Measurements from ENCODE around the gene C11orf98. TPM values are rescaled to one million over a fixed set of nuclear protein-coding genes. Genes with fewer than 3 reads are reported as not detected.

Gene C11orf98
- 10 to 100 TPM; 26.5 to 36.0 TPM for total RNA-seq

GRCh38 chr11:62665075-62665598, at the start of gene C11orf98, which contains the start of gene CSKMT:
C11orf98 (minus strand) TSS chr11:62665210; CDS start chr11:62665169, 41 bp downstream.
CSKMT (plus strand) TSS chr11:62665312; CDS start chr11:62665880, 568 bp downstream.

GRCh38 chr11:62707277-62707861, 42.4 kb upstream of the C11orf98 start, which contains the start of the genes BSCL2 and GNG3:
BSCL2 (minus strand) TSS chr11:62707424; CDS start chr11:62707195, 229 bp downstream.
GNG3 (plus strand) TSS chr11:62707676; CDS start chr11:62708296, 620 bp downstream.

GRCh38 chr11:62689421-62690183, 24.6 kb upstream of the C11orf98 start, which contains the start of gene LRRN4CL:
LRRN4CL (minus strand) TSS chr11:62689530; CDS start chr11:62688508, 1,022 bp downstream.

GRCh38 chr11:62678770-62679696, 14.0 kb upstream of the C11orf98 start, which contains the start of gene UBXN1:
UBXN1 (minus strand) TSS chr11:62679073; CDS start chr11:62678923, 150 bp downstream.

GRCh38 chr11:62671608-62672389, 6.8 kb upstream of the C11orf98 start, which contains the start of the genes LBHD1 and UQCC3:
LBHD1 (minus strand) TSS chr11:62672267; CDS start chr11:62670031, 2,236 bp downstream.
UQCC3 (plus strand) TSS chr11:62671673; CDS start chr11:62671746, 73 bp downstream.

GRCh38 chr11:62645946-62646824, 18.8 kb downstream of the C11orf98 start, which contains the start of gene GANAB:
GANAB (minus strand) TSS chr11:62646613; CDS start chr11:62646599, 14 bp downstream.

GRCh38 chr11:62621567-62622470, 43.2 kb downstream of the C11orf98 start, which contains the start of gene B3GAT3:
B3GAT3 (minus strand) TSS chr11:62621986; CDS start chr11:62621947, 39 bp downstream.

Small RNA genes within 50 kb of the gene (small RNA-seq; reads per million reads assigned to genes)
- 0 reads per million in 2 donors for gene SNORA57

Other genes starting within 250 kb of the C11orf98 start
- not detected for gene SCGB1A1, start 246.2 kb downstream of the C11orf98 start, total RNA-seq
- gene AHNAK, start 118.4 kb downstream of the C11orf98 start, total RNA-seq: 100 to 1,000 TPM; 261 to 266 TPM
- 100 to 1,000 TPM; 357 to 708 TPM for gene EEF1G, start 91.3 kb downstream of the C11orf98 start, total RNA-seq
- gene TUT1, start 73.7 kb downstream of the C11orf98 start, total RNA-seq: 1 to 10 TPM; 6.5 to 7.0 TPM
- 100 to 1,000 TPM; 102 to 164 TPM for gene MTA2, start 63.3 kb downstream of the C11orf98 start, total RNA-seq
- gene EML3, start 52.4 kb downstream of the C11orf98 start, total RNA-seq: 10 to 100 TPM; 15.3 to 19.3 TPM
- gene ROM1, start 52.0 kb downstream of the C11orf98 start, total RNA-seq: 1 to 10 TPM in 1 of 2 donors, under 1 TPM in 1; 1.00 to 1.0 TPM
- gene B3GAT3, start 43.2 kb downstream of the C11orf98 start, total RNA-seq: 10 to 100 TPM; 50.3 to 51.3 TPM
- gene GANAB, start 18.6 kb downstream of the C11orf98 start, total RNA-seq: 100 to 1,000 TPM; 140 to 155 TPM
- 10 to 100 TPM; 26.2 to 28.0 TPM for gene INTS5, start 11.9 kb downstream of the C11orf98 start, total RNA-seq
- gene CSKMT, start 102 bp upstream of the C11orf98 start, total RNA-seq: 1 to 10 TPM; 6.7 to 7.6 TPM
- gene UQCC3, start 6.5 kb upstream of the C11orf98 start, total RNA-seq: 1 to 10 TPM; 5.9 to 7.3 TPM
- gene LBHD1, start 7.1 kb upstream of the C11orf98 start, total RNA-seq: 1 to 10 TPM; 4.3 to 5.5 TPM
- 10 to 100 TPM; 59.2 to 83.9 TPM for gene UBXN1, start 13.9 kb upstream of the C11orf98 start, total RNA-seq
- gene LRRN4CL, start 24.3 kb upstream of the C11orf98 start, total RNA-seq: 1 to 10 TPM; 1.0 to 1.3 TPM
- 10 to 100 TPM; 70.3 to 71.9 TPM for gene BSCL2, start 42.2 kb upstream of the C11orf98 start, total RNA-seq
- not detected for gene GNG3, start 42.5 kb upstream of the C11orf98 start, total RNA-seq
- 10 to 100 TPM in 1 of 2 donors, 1 to 10 TPM in 1; 5.7 to 10.3 TPM for gene HNRNPUL2, start 62.2 kb upstream of the C11orf98 start, total RNA-seq
- gene TTC9C, start 63.3 kb upstream of the C11orf98 start, total RNA-seq: 10 to 100 TPM; 27.2 to 33.6 TPM
- gene ZBTB3, start 89.0 kb upstream of the C11orf98 start, total RNA-seq: 10 to 100 TPM in 1 of 2 donors, 1 to 10 TPM in 1; 6.3 to 14.5 TPM
- gene POLR2G, start 96.4 kb upstream of the C11orf98 start, total RNA-seq: 10 to 100 TPM; 37.9 to 72.9 TPM
- 10 to 100 TPM; 28.0 to 31.0 TPM for gene TAF6L, start 106.2 kb upstream of the C11orf98 start, total RNA-seq
- gene TMEM179B, start 122.2 kb upstream of the C11orf98 start, total RNA-seq: 10 to 100 TPM; 50.3 to 60.6 TPM
- gene TMEM223, start 126.8 kb upstream of the C11orf98 start, total RNA-seq: 10 to 100 TPM; 14.5 to 23.0 TPM
- 10 to 100 TPM; 31.7 to 32.0 TPM for gene NXF1, start 140.2 kb upstream of the C11orf98 start, total RNA-seq
- 10 to 100 TPM; 22.0 to 26.5 TPM for gene STX5, start 166.8 kb upstream of the C11orf98 start, total RNA-seq
- not detected for gene TEX54, start 167.6 kb upstream of the C11orf98 start, total RNA-seq
- gene WDR74, start 174.4 kb upstream of the C11orf98 start, total RNA-seq: 10 to 100 TPM; 33.7 to 87.9 TPM
- 100 to 1,000 TPM; 486 to 693 TPM for gene SLC3A2, start 215.7 kb upstream of the C11orf98 start, total RNA-seq

All from melanocyte of skin (primary cell).